HepG2 (cell line): Measurements from ENCODE around the gene SCAPER. TPM values are rescaled to one million over a fixed set of nuclear protein-coding genes. Genes with fewer than 3 reads are reported as not detected.

ENCODE experiments used
- GTF2F1 ChIP-seq: fragments of 150-350 bp; IDR thresholded peaks from 2 replicates; pipeline ENCODE4 v1.6.1; 2014; ENCODE audit warnings: low read length
- GTF3A ChIP-seq: sonication (generic); formaldehyde crosslinking; conservative IDR thresholded peaks from 2 replicates; pipeline ENCODE4 v1.4.0; 2020; ENCODE audit warnings: mild to moderate bottlenecking, missing genetic modification reagents
- HMG20B ChIP-seq: conservative IDR thresholded peaks from 2 replicates; pipeline ENCODE4 v1.6.1; 2016; ENCODE audit warnings: missing genetic modification reagents, missing compliant biosample characterization
- HNF4G ChIP-seq, 2 experiments: sonication (generic) in 1 of 2; formaldehyde crosslinking in 1 of 2; IDR thresholded peaks; 2 replicates each; pipeline versions ENCODE4 v1.4.0 to v1.6.1; 2011 to 2020; ENCODE audit warnings: borderline replicate concordance in 2 of 2, low read depth in 2 of 2, mild to moderate bottlenecking in 2 of 2, low read length in 1 of 2, missing genetic modification reagents in 1 of 2, moderate library complexity in 1 of 2
- JARID2 ChIP-seq: sonication (generic); formaldehyde crosslinking; IDR thresholded peaks from 2 replicates; pipeline ENCODE4 v1.8.1; 2023; ENCODE audit warnings: missing genetic modification reagents, inconsistent platforms; ENCODE audit not compliant: insufficient replicate concordance
- KAT8 ChIP-seq: IDR thresholded peaks from 2 replicates; pipeline ENCODE4 v1.6.1; 2016; ENCODE audit warnings: missing genetic modification reagents, missing compliant biosample characterization
- KDM1A ChIP-seq: IDR thresholded peaks from 2 replicates; pipeline ENCODE4 v1.6.1; 2016; ENCODE audit warnings: missing compliant biosample characterization
- KDM2A ChIP-seq: sonication (generic); formaldehyde crosslinking; IDR thresholded peaks from 2 replicates; pipeline ENCODE4 v1.4.0; 2020; ENCODE audit warnings: low read depth, missing genetic modification reagents, borderline replicate concordance
- LCORL ChIP-seq, 2 experiments: fragments of 450-650 bp in 1 of 2; sonication (generic) in 1 of 2; formaldehyde crosslinking in 1 of 2; IDR thresholded peaks; 2 replicates each; pipeline versions ENCODE4 v1.5.0 to v1.6.1; 2017 to 2020; ENCODE audit warnings: antibody characterized with exemption in 1 of 2, missing genetic modification reagents in 1 of 2
- MED1 ChIP-seq: sonication (generic); formaldehyde crosslinking; IDR thresholded peaks from 2 replicates; pipeline ENCODE4 v1.4.0; 2020; ENCODE audit warnings: missing genetic modification reagents
- SYNCRIP ChIP-seq: fragments of 200-400 bp; formaldehyde crosslinking; IDR thresholded peaks from 2 replicates; pipeline ENCODE4 v1.6.1; 2018; ENCODE audit warnings: mild to moderate bottlenecking, low read depth, low read length; ENCODE audit not compliant: insufficient read depth
- TGIF2 ChIP-seq: IDR thresholded peaks from 2 replicates; pipeline ENCODE4 v1.6.1; 2016; ENCODE audit warnings: control low read depth, missing compliant biosample characterization
- ZNF33A ChIP-seq: sonication (generic); formaldehyde crosslinking; IDR thresholded peaks from 2 replicates; pipeline ENCODE4 v1.5.1; 2020; ENCODE audit warnings: missing genetic modification reagents, mild to moderate bottlenecking, moderate library complexity, borderline replicate concordance
- ZNF343 ChIP-seq: sonication (generic); formaldehyde crosslinking; IDR thresholded peaks from 2 replicates; pipeline ENCODE4 v1.4.0; 2020; ENCODE audit warnings: mild to moderate bottlenecking, missing genetic modification reagents
- ZNF652 ChIP-seq: IDR thresholded peaks from 2 replicates; pipeline ENCODE4 v1.6.1; 2016; ENCODE audit warnings: low read depth, borderline replicate concordance
- polyA plus RNA-seq, 8 experiments: library from polyadenylated mRNA; depleted of rRNA in 3 of 8; stranded (reverse) in 7 of 8; unstranded in 1 of 8; fragments of >200 nt; fragmentation: Illumina TruSeq in 4 of 8; extraction: Trizol in 4 of 8; gene quantifications; 2 replicates each; pipeline versions ENCODE4 v1.2.1 to v1.2.3, GENCODE V29; 2011 to 2016; ENCODE audit warnings: low read depth in 4 of 8, missing spikeins in 1 of 8, mixed read lengths in 1 of 8; ENCODE audit not compliant: insufficient read depth in 1 of 8
- total RNA-seq, 5 experiments: library from RNA; depleted of rRNA; stranded (reverse); fragments of >200 nt; fragmentation: Illumina TruSeq; extraction: Trizol; gene quantifications; 2 replicates each; pipeline ENCODE4 v1.2.3, GENCODE V29; 2016; ENCODE audit warnings: low read depth in 1 of 5
- TF ChIP-seq, protein P1 (sequence below): sonication (generic); formaldehyde crosslinking; IDR thresholded peaks from 2 replicates; pipeline ENCODE4 v1.5.0; 2020; ENCODE audit warnings: mild to moderate bottlenecking, missing genetic modification reagents, borderline replicate concordance
- TF ChIP-seq, protein P2 (sequence below): sonication (generic); formaldehyde crosslinking; IDR thresholded peaks from 2 replicates; pipeline ENCODE4 v1.5.1; 2020; ENCODE audit warnings: missing genetic modification reagents, mild to moderate bottlenecking, borderline replicate concordance
- TF ChIP-seq, protein P3 (sequence below): IDR thresholded peaks from 2 replicates; pipeline ENCODE4 v1.6.1; 2012; ENCODE audit warnings: low read depth, low read length, improper control_type of control experiment
- TF ChIP-seq, protein P4 (sequence below): sonication (generic); formaldehyde crosslinking; IDR thresholded peaks from 2 replicates; pipeline ENCODE4 v1.8.1; 2023; ENCODE audit warnings: mild to moderate bottlenecking, missing genetic modification reagents

The SCAPER gene
- total and polyA plus RNA-seq, 2 of the 13 experiments (the other 11 are each of a cell fraction or from before 2014, with no cell fraction given): 4.3 to 10.5 TPM

DNA sequence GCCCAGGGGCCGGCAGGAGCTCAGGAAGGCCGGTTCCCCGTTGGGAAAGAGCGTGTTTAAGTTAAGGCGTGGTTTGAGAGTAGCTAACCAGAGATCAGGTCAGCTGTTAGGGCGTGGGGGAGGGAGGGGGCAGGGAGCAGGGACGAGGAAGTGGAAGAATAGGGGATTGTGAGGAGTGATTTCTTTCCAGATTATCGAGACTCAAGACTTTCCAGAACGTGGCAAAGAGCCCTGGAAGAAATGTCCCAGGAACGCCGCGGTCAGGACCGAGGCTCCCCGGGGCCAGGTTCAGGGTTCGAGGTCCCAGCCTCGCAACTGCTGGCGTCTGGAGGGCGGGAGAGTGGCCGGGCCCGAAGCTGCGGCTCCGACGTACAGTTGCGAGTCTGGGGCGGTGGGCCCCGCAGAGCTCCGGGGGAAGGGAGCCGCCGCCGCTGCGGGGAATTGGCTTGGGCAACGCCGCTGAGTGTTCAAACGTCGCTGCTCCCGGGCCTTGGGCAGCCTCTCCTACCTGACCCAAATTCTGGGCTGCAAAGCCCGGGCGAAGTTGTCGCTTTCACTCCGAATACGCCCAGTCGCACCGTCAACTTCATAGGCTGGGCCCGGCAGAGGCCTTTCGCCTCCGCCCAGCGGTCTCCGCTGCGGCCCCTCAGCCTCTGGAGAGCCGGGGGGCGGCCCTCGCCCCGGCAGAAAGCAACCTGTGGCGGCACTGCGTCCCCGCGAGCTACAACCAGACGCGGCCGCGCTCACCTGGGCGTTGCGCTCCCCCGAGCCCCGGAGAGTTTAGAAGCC, 559.1 kb downstream of the SCAPER start (continued):
- TF ChIP-seq, protein P1, sequence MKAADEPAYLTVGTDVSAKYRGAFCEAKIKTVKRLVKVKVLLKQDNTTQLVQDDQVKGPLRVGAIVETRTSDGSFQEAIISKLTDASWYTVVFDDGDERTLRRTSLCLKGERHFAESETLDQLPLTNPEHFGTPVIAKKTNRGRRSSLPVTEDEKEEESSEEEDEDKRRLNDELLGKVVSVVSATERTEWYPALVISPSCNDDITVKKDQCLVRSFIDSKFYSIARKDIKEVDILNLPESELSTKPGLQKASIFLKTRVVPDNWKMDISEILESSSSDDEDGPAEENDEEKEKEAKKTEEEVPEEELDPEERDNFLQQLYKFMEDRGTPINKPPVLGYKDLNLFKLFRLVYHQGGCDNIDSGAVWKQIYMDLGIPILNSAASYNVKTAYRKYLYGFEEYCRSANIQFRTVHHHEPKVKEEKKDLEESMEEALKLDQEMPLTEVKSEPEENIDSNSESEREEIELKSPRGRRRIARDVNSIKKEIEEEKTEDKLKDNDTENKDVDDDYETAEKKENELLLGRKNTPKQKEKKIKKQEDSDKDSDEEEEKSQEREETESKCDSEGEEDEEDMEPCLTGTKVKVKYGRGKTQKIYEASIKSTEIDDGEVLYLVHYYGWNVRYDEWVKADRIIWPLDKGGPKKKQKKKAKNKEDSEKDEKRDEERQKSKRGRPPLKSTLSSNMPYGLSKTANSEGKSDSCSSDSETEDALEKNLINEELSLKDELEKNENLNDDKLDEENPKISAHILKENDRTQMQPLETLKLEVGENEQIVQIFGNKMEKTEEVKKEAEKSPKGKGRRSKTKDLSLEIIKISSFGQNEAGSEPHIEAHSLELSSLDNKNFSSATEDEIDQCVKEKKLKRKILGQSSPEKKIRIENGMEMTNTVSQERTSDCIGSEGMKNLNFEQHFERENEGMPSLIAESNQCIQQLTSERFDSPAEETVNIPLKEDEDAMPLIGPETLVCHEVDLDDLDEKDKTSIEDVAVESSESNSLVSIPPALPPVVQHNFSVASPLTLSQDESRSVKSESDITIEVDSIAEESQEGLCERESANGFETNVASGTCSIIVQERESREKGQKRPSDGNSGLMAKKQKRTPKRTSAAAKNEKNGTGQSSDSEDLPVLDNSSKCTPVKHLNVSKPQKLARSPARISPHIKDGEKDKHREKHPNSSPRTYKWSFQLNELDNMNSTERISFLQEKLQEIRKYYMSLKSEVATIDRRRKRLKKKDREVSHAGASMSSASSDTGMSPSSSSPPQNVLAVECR (CRISPR knock-in tag): peak; percentile 57; the same call in 1 of the 2 replicates
- no peak for TF ChIP-seq MED1 (CRISPR knock-in tag)
- TF ChIP-seq KDM2A (CRISPR knock-in tag): peak; percentile 75
- TF ChIP-seq, protein P2, sequence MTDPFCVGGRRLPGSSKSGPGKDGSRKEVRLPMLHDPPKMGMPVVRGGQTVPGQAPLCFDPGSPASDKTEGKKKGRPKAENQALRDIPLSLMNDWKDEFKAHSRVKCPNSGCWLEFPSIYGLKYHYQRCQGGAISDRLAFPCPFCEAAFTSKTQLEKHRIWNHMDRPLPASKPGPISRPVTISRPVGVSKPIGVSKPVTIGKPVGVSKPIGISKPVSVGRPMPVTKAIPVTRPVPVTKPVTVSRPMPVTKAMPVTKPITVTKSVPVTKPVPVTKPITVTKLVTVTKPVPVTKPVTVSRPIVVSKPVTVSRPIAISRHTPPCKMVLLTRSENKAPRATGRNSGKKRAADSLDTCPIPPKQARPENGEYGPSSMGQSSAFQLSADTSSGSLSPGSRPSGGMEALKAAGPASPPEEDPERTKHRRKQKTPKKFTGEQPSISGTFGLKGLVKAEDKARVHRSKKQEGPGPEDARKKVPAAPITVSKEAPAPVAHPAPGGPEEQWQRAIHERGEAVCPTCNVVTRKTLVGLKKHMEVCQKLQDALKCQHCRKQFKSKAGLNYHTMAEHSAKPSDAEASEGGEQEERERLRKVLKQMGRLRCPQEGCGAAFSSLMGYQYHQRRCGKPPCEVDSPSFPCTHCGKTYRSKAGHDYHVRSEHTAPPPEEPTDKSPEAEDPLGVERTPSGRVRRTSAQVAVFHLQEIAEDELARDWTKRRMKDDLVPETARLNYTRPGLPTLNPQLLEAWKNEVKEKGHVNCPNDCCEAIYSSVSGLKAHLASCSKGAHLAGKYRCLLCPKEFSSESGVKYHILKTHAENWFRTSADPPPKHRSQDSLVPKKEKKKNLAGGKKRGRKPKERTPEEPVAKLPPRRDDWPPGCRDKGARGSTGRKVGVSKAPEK (CRISPR knock-in tag): no peak
- no peak for TF ChIP-seq GTF3A (CRISPR knock-in tag)
- TF ChIP-seq, protein P3, sequence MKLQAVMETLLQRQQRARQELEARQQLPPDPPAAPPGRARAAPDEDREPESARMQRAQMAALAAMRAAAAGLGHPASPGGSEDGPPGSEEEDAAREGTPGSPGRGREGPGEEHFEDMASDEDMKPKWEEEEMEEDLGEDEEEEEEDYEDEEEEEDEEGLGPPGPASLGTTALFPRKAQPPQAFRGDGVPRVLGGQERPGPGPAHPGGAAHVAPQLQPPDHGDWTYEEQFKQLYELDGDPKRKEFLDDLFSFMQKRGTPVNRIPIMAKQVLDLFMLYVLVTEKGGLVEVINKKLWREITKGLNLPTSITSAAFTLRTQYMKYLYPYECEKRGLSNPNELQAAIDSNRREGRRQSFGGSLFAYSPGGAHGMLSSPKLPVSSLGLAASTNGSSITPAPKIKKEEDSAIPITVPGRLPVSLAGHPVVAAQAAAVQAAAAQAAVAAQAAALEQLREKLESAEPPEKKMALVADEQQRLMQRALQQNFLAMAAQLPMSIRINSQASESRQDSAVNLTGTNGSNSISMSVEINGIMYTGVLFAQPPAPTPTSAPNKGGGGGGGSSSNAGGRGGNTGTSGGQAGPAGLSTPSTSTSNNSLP: no peak
- TF ChIP-seq HNF4G (IDR thresholded peaks at IDR 0.05; ENCODE audit: borderline replicate concordance, low read depth, low read length): no peak
- no peak for TF ChIP-seq HNF4G (CRISPR knock-in tag; IDR thresholded peaks at IDR 0.05; ENCODE audit: borderline replicate concordance, low read depth)
- TF ChIP-seq TGIF2 (CRISPR knock-in tag): peak; percentile 54; the same call in 1 of the 2 replicates
- TF ChIP-seq ZNF33A: no peak
- TF ChIP-seq SYNCRIP: no peak
- TF ChIP-seq KAT8 (CRISPR knock-in tag): 0 out of 2 replicates have a peak, but pooled peaks have one; percentile 13
- TF ChIP-seq, protein P4, sequence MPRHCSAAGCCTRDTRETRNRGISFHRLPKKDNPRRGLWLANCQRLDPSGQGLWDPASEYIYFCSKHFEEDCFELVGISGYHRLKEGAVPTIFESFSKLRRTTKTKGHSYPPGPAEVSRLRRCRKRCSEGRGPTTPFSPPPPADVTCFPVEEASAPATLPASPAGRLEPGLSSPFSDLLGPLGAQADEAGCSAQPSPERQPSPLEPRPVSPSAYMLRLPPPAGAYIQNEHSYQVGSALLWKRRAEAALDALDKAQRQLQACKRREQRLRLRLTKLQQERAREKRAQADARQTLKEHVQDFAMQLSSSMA (CRISPR knock-in tag): no peak
- TF ChIP-seq GTF2F1: no peak
- no peak for TF ChIP-seq HMG20B (CRISPR knock-in tag)
- TF ChIP-seq LCORL (IDR thresholded peaks at IDR 0.05): no peak
- TF ChIP-seq LCORL (CRISPR knock-in tag; IDR thresholded peaks at IDR 0.05): no peak
- no peak for TF ChIP-seq KDM1A (CRISPR knock-in tag)
- TF ChIP-seq JARID2 (CRISPR knock-in tag): no peak
- TF ChIP-seq ZNF343 (CRISPR knock-in tag): 0 out of 2 replicates have a peak, but pooled peaks have one; percentile 24
- no peak for TF ChIP-seq ZNF652 (CRISPR knock-in tag)
